GM12878 (cell line): Measurements from ENCODE around the gene TBC1D5. TPM values are rescaled to one million over a fixed set of nuclear protein-coding genes. Genes with fewer than 3 reads are reported as not detected.
"Not testable (repeated sequence)": the region's sequence is repeated elsewhere in the genome, so short reads cannot be mapped to it uniquely, and the experiment has no call there.

Source experiments
- ATAC-seq: fragments of 200-7000 bp; cut with Tn5 transposase; 3 replicates; pipeline ENCODE4 v1.9.1; 2020; ENCODE audit warnings: mild to moderate bottlenecking, moderate library complexity
- BruUV-seq: library from RNA; stranded (reverse); fragments of 400-500 nt; replicated peaks from 2 replicates; lab custom pipeline; 2021; lab: Mats Ljungman, UMichigan
- CTCF ChIA-PET: fragments of 300-600 bp; sonication (Branson Sonifier 250); formaldehyde crosslinking; extraction: SDS; loops from one replicate; lab custom pipeline; 2021; ENCODE audit warnings: inconsistent platforms; lab: Yijun Ruan, JAX
- POLR2A ChIA-PET: fragments of 350-600 bp; formaldehyde crosslinking; extraction: SDS; loops from one replicate; lab custom pipeline; 2021; ENCODE audit warnings: inconsistent platforms; lab: Charles Lee
- RAD21 ChIA-PET: fragments of 300-600 bp; sonication (Branson Sonifier 250); formaldehyde crosslinking; loops from one replicate; lab custom pipeline; 2023; ENCODE audit warnings: antibody characterized with exemption; ENCODE audit not compliant: unreplicated experiment; lab: Charles Lee
- SMC1A ChIA-PET: fragments of 300-600 bp; sonication (Branson Sonifier 250); formaldehyde crosslinking; loops from one replicate; lab custom pipeline; 2023; ENCODE audit not compliant: unreplicated experiment, uncharacterized antibody; lab: Charles Lee
- DNase-seq: peaks from one replicate; pipeline ENCODE4 v3.0.0-alpha.2; 2011; ENCODE audit warnings: low read depth, low spot score
- FAIRE-seq: peaks from 3 replicates; lab custom pipeline; 2011; peaks lifted over from hg19 to GRCh38; lab: Jason Lieb, UNC
- H2AFZ ChIP-seq: 2 replicates; pipeline ENCODE4 v1.6.0; 2011; ENCODE audit warnings: low read depth, low read length, control low read depth; ENCODE audit not compliant: control insufficient read depth
- H3K27ac ChIP-seq: 2 replicates; pipeline ENCODE4 v1.5.1; 2011; ENCODE audit warnings: control low read depth; ENCODE audit not compliant: control insufficient read depth, insufficient read depth
- H3K27me3 ChIP-seq, 2 experiments: replicated peaks in 1 of 2; 2 replicates each; pipeline versions ENCODE4 v1.6.0 to v1.6.1; 2011; ENCODE audit warnings: low read length in 1 of 2; ENCODE audit not compliant: control insufficient read depth in 2 of 2, insufficient read depth in 2 of 2
- H3K36me3 ChIP-seq, 2 experiments: 2 replicates each; pipeline ENCODE4 v1.5.1; 2011; ENCODE audit warnings: low read length in 1 of 2; ENCODE audit not compliant: control insufficient read depth in 2 of 2, insufficient read depth in 2 of 2
- H3K4me1 ChIP-seq: 2 replicates; pipeline ENCODE4 v1.6.1; 2011; ENCODE audit warnings: mild to moderate bottlenecking, low read length, moderate library complexity, mixed read lengths; ENCODE audit not compliant: control insufficient read depth, insufficient read depth
- H3K4me2 ChIP-seq: 2 replicates; pipeline ENCODE4 v1.6.0; 2011; ENCODE audit warnings: control low read depth; ENCODE audit not compliant: control insufficient read depth, insufficient read depth
- H3K4me3 ChIP-seq: fragments of 200-600 bp; sonication (generic); 2 replicates; pipeline ENCODE4 v1.5.1; 2016
- H3K79me2 ChIP-seq: 2 replicates; pipeline ENCODE4 v1.6.0; 2011; ENCODE audit warnings: low read length; ENCODE audit not compliant: control insufficient read depth, insufficient read depth
- H3K9ac ChIP-seq: 2 replicates; pipeline ENCODE4 v1.8.0; 2011; ENCODE audit warnings: low read length, control low read depth, mixed read lengths; ENCODE audit not compliant: control insufficient read depth, insufficient read depth
- H3K9me3 ChIP-seq: replicated peaks from 3 replicates; pipeline ENCODE4 v1.5.1; 2011; ENCODE audit warnings: mild to moderate bottlenecking, low read length; ENCODE audit not compliant: control insufficient read depth, insufficient read depth
- H4K20me1 ChIP-seq: 2 replicates; pipeline ENCODE4 v1.6.0; 2011; ENCODE audit not compliant: control insufficient read depth, insufficient read depth
- HDGF ChIP-seq: fragments of 450-650 bp; IDR thresholded peaks from 2 replicates; pipeline ENCODE4 v1.6.1; 2016; ENCODE audit warnings: antibody characterized with exemption
- NBN ChIP-seq: fragments of 450-650 bp; IDR thresholded peaks from 2 replicates; pipeline ENCODE4 v1.6.1; 2016
- WGBS: methylation state at CpG from one replicate; pipeline ENCODE4 v1.1.6; 2016; ENCODE audit warnings: low lambda C conversion rate; ENCODE audit not compliant: insufficient replicate concordance, insufficient coverage; ENCODE audit errors: missing lambda C conversion rate; 5-methylcytosine and 5-hydroxymethylcytosine counted together
- in situ Hi-C: fragments of 300-500 bp; cut with MboI; formaldehyde crosslinking; loops from 9 replicates; pipeline ENCODE4 v1.14.3; 2018; ENCODE audit warnings: mixed read lengths
- intact Hi-C: fragments of 100-400 bp; cut with micrococcal nuclease; formaldehyde crosslinking; loops from one replicate; pipeline ENCODE4 v1.14.2; 2022; ENCODE audit not compliant: unreplicated experiment
- polyA plus RNA-seq, 11 experiments: library from polyadenylated mRNA; depleted of rRNA in 4 of 11; unstranded in 6 of 11; stranded (reverse) in 5 of 11; fragments of >200 nt; fragmentation: Nextera tagmentation in 4 of 11; fragmentation: Illumina TruSeq in 1 of 11; extraction: Ambion mirVana in 4 of 11; extraction: Trizol in 1 of 11; gene quantifications; 1 replicate in 1 of 11; 2 replicates in 10 of 11; pipeline versions ENCODE4 v1.2.1 to v1.2.3, GENCODE V29; 2011 to 2016; ENCODE audit warnings: inconsistent platforms in 2 of 11, missing spikeins in 2 of 11, low read depth in 1 of 11
- total RNA-seq, 4 experiments: library from RNA; depleted of rRNA in 3 of 4; stranded (reverse); fragments of >200 nt in 3 of 4; fragmentation: Illumina TruSeq in 1 of 4; extraction: Trizol in 1 of 4; gene quantifications; 2 replicates each; pipeline versions ENCODE4 v1.2.1 to v1.2.3, GENCODE V29; 2013 to 2021

Gene TBC1D5
- total and polyA plus RNA-seq, 10 of the 15 experiments (the other 5 are each of a cell fraction or from before 2014, with no cell fraction given): 5.5 to 61.0 (median 43.8) TPM

DNA sequence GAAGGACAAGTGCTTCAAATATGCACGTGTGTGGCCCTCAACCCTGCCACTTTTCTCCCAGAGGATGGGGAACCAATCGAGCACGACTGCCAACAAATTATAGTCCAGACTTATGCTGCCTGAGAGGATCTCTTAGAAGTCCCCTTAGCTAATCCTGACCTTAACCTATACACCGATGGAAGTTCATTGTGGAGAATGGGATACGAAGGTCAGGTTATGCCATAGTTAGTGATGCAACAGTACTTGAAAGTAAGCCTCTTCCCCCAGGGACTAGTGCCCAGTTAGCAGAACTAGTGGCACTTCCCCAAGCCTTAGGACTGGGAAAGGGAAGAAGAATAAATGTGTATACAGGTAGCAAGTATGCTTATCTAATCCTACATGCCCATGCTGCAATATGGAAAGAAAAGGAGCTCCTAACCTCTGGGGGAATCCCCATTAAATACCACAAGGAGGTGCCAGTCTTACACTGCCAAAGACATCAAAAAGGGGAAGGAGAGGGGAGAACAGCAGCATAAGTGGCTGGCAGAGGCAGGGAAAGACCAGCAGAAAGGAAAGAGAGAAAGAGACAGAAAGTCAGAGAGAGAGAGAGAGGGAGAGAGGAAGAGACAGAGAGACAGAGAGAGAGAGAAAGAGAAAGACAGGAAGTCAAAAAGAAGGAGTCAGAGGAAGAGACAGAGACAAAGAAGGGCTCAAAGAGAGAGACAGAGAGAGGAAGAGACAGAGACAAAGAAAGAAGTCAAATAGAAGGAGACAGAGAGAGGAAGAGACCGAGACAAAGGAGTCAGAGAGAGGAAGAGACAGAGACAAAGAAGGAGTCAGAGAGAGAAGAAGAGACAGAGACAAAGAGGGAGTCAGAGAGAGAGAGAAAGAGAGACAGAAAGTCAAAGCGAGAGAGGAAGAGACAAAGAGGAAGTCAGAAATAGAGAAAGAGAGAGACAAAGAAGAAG lies 37.1 kb upstream of the TBC1D5 start:
- SMC1A ChIA-PET, POLR2A ChIA-PET, H3K4me2 ChIP-seq, H3K4me1 ChIP-seq, DNase-seq, FAIRE-seq, in situ Hi-C loops, H3K79me2 ChIP-seq, H3K27me3 ChIP-seq, H3K9me3 ChIP-seq, H3K9ac ChIP-seq, BruUV-seq, H3K4me3 ChIP-seq, intact Hi-C loops, H3K27ac ChIP-seq, H4K20me1 ChIP-seq, H3K36me3 ChIP-seq, RAD21 ChIA-PET: not testable (repeated sequence)
- WGBS: 49% methylated on average over 7 of the region's 7 CpGs
- H2AFZ ChIP-seq: peak overlapping the region; percentile 17; the same call in 1 of the 2 replicates
- ATAC-seq: peak; percentile 45; the same call in 2 of the 3 replicates
- CTCF ChIA-PET: interaction anchor here (0.7 kb wide), 1 partner anchor 364 kb away, joined by 3 read pairs; no protein-coding TSS in a partner anchor
- TF ChIP-seq NBN: 0 out of 2 replicates have a peak, but pooled peaks have one; percentile 40
- 0 out of 2 replicates have a peak, but pooled peaks have one; percentile 41 for TF ChIP-seq HDGF

DNA sequence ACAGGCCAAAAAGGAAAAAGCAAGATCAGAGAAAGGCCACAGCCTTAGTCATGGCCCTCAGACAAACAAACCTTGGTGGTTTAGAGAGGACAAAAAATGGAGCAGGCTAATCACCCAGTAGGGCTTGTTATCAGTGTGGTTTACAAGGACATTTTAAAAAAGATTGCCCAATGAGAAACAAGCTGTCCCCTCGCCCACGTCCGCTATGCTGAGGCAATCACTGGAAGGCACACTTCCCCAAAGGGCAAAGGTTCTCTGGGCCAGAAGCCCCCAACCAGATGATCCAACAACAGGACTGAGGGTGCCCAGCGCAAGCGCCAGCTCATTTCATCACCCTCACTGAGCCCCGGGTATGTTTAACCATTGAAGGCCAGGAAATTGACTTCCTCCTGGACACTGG lies 34.9 kb upstream of the TBC1D5 start:
- POLR2A ChIA-PET, CTCF ChIA-PET: not testable (repeated sequence)

More for the DNA sequence above, 34.9 kb upstream of the TBC1D5 start:
- SMC1A ChIA-PET, H3K9me3 ChIP-seq, in situ Hi-C loops, H3K4me1 ChIP-seq, FAIRE-seq, DNase-seq, BruUV-seq, H3K79me2 ChIP-seq, RAD21 ChIA-PET, H3K9ac ChIP-seq, H3K36me3 ChIP-seq, H3K4me2 ChIP-seq, intact Hi-C loops, H2AFZ ChIP-seq, H4K20me1 ChIP-seq, H3K27me3 ChIP-seq, ATAC-seq, H3K4me3 ChIP-seq, H3K27ac ChIP-seq: not testable (repeated sequence)
- WGBS: 69% methylated on average over 6 of the region's 6 CpGs
